Brain pericyte (primary cell): ENCODE measurements around the gene CSAG1.
"Not testable (repeated sequence)": the region's sequence is repeated elsewhere in the genome, so short reads cannot be mapped to it uniquely, and the experiment has no call there.

ENCODE experiments used
- DNase-seq: peaks from one replicate; pipeline ENCODE4 v3.0.0-alpha.2; 2012; ENCODE audit warnings: low read depth, low spot score

CSAG1 gene

DNA sequence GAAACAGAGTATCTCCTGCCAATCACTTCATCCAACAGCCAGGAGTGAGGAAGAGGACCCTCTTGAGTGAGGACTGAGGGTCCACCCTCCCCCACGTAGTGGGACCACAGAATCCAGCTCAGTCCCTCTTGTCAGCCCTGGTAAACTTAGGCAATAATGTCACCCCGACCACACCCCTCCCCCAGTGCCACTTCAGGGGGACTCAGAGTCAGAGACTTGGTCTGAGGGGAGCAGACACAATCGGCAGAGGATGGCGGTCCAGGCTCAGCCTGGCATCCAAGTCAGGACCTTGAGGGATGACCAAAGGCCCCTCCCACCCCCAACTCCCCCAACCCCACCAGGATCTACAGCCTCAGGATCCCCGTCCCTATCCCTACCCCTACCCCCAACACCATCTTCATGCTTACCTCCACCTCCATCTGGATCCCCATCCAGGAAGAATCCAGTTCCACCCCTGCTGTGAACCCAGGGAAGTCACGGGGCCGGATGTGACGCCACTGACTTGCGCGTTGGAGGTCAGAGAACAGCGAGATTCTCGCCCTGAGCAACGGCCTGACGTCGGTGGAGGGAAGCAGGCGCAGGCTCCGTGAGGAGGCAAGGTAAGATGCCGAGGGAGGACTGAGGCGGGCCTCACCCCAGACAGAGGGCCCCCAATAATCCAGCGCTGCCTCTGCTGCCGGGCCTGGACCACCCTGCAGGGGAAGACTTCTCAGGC is at the start of gene CSAG1, which contains the start of gene MAGEA12:
Gene CSAG1, minus strand, starts transcription at position 461 of the 715 bp plus-strand sequence. CDS start 1,261 bp downstream, outside the sequence.
Gene MAGEA12, plus strand, starts transcription at position 497 of the 715 bp plus-strand sequence. CDS start 2,405 bp downstream, outside the sequence.
- DNase-seq = no peak

DNA sequence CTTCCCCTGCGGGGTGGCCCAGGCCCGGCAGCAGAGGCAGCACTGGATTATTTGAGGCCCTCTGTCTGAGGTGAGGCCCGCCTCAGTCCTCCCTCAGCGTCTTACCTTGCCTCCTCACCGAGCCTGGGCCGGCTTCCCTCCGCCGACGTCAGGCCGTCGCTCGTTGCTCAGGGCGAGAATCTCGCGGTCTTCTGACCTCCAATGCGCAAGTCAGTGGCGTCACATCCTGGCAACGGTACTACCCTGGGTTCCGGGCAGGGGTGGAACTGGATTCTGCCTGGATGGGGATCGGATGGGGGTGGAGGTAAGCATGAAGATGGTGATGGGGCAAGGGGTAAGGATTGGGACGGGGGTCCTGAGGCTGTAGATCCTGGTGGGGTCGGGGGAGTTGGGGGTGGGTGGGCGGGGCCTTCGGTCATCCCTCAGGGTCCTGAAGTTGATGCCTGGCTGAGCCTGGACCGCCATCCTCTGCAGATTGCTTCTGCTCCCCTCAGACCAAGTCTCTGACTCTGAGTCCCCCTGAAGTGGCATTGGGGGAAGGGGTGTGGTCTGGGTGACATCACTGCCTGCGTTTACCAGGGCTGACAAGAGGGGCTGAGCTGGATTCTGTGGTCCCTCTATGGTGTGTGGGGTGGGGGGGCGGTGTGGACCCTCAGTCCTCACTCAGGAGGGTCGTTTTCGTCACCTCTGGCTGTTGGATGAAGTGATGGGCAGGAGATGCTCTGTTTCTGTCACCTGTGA is 36.2 kb upstream of the CSAG1 start, which contains the start of gene MAGEA6:
Gene MAGEA6, minus strand, starts transcription at position 141 of the 741 bp plus-strand sequence. CDS start 2,039 bp downstream, outside the sequence.
- DNase-seq = not testable (repeated sequence)

GRCh38 chrX:152766562-152766961 is 33.0 kb upstream of the CSAG1 start:
- not testable (repeated sequence) for DNase-seq

DNA sequence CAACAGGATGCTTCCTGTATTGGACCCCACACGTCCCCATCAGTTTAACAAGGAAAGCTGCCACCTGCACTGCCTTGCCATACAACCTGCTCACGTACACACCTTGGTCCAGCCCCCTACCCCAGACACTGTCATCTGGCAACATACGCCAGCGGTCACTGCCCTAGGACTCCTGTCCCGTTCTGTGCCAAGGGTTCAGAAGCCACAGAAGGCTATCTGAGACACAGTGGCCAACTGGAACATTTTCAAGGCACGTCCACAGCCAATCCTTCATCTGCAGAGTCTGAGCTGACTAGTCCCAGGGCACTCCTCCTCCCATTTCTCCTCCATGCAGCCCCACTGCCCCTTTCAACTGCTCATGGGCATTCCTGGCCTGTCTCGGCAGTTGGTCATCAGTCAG is 28.1 kb upstream of the CSAG1 start:
- not testable (repeated sequence) for DNase-seq

- DNase-seq = not testable (repeated sequence)
These were observed 26.0 kb upstream of the CSAG1 start for GRCh38 chrX:152759544-152759943.

- DNase-seq = not testable (repeated sequence)
These were observed 25.4 kb upstream of the CSAG1 start, which contains the start of gene CSAG3 for GRCh38 chrX:152758918-152759317. Gene CSAG3 (plus strand): TSS chrX:152759218.

GRCh38 chrX:152754871-152755270 is 21.4 kb upstream of the CSAG1 start:
- not testable (repeated sequence) for DNase-seq

DNA sequence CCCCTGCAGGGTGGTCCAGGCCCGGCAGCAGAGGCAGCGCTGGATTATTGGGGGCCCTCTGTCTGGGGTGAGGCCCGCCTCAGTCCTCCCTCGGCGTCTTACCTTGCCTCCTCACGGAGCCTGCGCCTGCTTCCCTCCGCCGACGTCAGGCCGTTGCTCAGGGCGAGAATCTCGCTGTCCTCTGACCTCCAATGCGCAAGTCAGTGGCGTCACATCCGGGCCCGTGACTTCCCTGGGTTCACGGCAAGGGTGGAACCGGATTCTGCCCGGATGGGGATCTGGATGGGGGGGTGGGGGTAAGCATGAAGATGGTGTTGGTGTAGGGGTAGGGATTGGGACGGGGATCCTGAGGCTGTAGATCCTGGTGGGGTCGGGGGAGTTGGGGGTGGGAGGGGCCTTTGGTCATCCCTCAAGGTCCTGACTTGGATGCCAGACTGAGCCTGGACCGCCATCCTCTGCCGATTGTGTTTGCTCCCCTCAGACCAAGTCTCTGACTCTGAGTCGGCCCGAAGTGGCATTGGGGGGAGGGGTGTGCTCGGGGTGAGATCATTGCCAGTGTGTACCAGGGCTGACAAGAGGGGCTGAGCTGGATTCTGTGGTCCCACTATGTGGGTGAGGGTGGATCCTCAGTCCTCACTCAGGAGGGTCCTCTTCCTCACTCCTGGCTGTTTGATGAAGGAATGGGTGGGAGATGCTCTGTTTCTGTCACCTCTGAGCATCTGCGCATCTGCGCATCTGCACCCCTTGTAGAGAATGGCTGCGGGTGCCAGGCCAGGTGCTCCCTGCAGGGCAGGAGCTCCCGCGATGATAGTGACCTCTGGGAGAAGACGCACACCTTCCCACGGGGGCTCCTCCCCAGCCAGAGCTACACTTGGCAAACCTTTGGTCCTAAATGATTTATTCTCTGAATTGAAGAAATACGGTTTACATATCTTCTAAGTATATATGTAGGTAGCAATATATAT is 20.4 kb upstream of the CSAG1 start, which contains the start of gene MAGEA2:
Gene MAGEA2, minus strand, starts transcription at position 157 of the 965 bp plus-strand sequence. CDS start 2,479 bp downstream, outside the sequence.
- not testable (repeated sequence) for DNase-seq

- DNase-seq = no peak
These were observed 5.0 kb upstream of the CSAG1 start for GRCh38 chrX:152738560-152738959.

DNA sequence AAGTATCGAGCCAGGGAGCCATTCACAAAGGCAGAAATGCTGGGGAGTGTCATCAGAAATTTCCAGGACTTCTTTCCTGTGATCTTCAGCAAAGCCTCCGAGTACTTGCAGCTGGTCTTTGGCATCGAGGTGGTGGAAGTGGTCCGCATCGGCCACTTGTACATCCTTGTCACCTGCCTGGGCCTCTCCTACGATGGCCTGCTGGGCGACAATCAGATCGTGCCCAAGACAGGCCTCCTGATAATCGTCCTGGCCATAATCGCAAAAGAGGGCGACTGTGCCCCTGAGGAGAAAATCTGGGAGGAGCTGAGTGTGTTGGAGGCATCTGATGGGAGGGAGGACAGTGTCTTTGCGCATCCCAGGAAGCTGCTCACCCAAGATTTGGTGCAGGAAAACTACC is 3.0 kb upstream of the CSAG1 start:
- DNase-seq = not testable (repeated sequence)

DNA sequence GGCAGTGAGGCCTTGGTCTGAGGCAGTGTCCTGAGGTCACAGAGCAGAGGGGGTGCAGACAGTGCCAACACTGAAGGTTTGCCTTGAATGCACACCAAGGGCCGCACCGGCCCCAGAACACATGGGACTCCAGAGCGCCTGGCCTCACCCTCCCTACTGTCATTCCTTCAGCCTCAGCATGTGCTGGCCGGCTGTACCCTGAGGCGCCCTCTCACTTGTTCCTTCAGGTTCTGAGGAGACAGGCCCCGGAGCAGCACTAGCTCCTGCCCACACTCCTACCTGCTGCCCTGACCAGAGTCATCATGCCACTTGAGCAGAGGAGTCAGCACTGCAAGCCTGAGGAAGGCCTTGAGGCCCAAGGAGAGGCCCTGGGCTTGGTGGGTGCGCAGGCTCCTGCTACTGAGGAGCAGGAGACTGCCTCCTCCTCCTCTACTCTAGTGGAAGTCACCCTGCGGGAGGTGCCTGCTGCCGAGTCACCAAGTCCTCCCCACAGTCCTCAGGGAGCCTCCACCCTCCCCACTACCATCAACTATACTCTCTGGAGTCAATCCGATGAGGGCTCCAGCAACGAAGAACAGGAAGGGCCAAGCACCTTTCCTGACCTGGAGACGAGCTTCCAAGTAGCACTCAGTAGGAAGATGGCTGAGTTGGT is 2.5 kb upstream of the CSAG1 start:
- no peak for DNase-seq

DNA sequence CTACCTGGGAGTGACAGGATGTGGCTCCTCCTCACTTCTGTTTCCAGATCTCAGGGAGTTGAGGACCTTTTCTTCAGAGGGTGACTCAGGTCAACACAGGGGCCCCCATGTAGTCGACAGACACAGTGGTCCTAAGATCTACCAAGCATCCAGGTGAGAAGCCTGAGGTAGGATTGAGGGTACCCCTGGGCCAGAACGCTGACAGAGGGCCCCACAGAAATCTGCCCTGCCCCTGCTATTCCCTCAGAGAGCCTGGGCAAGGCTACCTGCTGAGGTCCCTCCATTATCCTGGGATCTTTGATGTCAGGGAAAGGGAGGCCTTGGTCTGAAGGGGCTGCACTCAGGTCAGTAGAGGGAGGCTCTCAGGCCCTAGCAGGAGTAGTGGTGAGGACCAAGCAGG is 1.6 kb upstream of the CSAG1 start:
- DNase-seq = no peak

- not testable (repeated sequence) for DNase-seq
These were observed 780 bp upstream of the CSAG1 start for GRCh38 chrX:152734143-152734858.

- no peak for DNase-seq
These were observed 8.1 kb downstream of the CSAG1 start for GRCh38 chrX:152725409-152725808.

- DNase-seq = not testable (repeated sequence)
These were observed 19.4 kb downstream of the CSAG1 start, which contains the start of gene MAGEA2B for GRCh38 chrX:152713815-152714787. Gene MAGEA2B (plus strand): TSS chrX:152714628. CDS start chrX:152717107, 2,479 bp downstream.

DNA sequence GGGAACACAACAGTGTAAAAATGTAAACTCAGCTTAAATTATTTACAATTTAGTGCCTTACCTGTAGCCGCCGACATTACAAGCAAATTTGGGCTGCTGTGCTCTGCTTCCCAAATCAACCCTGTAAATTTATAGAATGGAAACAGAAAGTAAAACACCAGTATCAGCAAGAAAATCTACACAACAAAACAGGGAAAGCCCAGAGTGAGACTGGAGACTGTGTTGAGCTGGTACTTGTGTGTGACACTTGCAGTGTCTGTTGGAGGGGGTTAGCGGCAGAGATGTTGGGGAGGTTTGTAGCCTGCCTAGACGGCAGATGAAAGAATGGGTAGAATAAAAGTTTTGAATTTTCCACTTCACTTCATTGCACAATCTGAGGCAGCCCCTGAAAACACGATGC is 20.3 kb downstream of the CSAG1 start:
- DNase-seq = not testable (repeated sequence)

- DNase-seq = not testable (repeated sequence)
These were observed 24.3 kb downstream of the CSAG1 start, which contains the start of gene CSAG2 for GRCh38 chrX:152709173-152709572. Gene CSAG2 (minus strand): TSS chrX:152709273. CDS start chrX:152709112, 161 bp downstream.

DNA sequence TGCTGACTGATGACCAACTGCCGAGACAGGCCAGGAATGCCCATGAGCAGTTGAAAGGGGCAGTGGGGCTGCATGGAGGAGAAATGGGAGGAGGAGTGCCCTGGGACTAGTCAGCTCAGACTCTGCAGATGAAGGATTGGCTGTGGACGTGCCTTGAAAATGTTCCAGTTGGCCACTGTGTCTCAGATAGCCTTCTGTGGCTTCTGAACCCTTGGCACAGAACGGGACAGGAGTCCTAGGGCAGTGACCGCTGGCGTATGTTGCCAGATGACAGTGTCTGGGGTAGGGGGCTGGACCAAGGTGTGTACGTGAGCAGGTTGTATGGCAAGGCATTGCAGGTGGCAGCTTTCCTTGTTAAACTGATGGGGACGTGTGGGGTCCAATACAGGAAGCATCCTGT is 27.0 kb downstream of the CSAG1 start:
- not testable (repeated sequence) for DNase-seq
